OCI-LY3 (cell line): ENCODE measurements around the gene PPP1R1C.
"Not testable (repeated sequence)": the region's sequence is repeated elsewhere in the genome, so short reads cannot be mapped to it uniquely, and the experiment has no call there.

Experiments used
- H2AFZ ChIP-seq: fragments of 200-600, 300-600 bp; shearing (Covaris generic); 2 replicates; pipeline ENCODE4 v1.6.0; 2014; ENCODE audit warnings: antibody characterized with exemption, low read depth, low read length
- H3K27ac ChIP-seq: fragments of 200-600, 300-600 bp; sonication (generic); 2 replicates; pipeline ENCODE4 v1.5.1; 2014; ENCODE audit warnings: mild to moderate bottlenecking, low read length, moderate library complexity, mixed read lengths
- H3K27me3 ChIP-seq: fragments of 200-600, 300-600 bp; sonication (generic); 2 replicates; pipeline ENCODE4 v1.6.1; 2014; ENCODE audit warnings: low read depth, low read length, mixed read lengths
- H3K36me3 ChIP-seq: fragments of 200-600, 300-600 bp; sonication (generic); replicated peaks from 2 replicates; pipeline ENCODE3; 2014; ENCODE audit warnings: low read depth, low read length, mixed read lengths
- H3K4me1 ChIP-seq: fragments of 300-600, 200-600 bp; sonication (generic); 2 replicates; pipeline ENCODE4 v1.6.1; 2014; ENCODE audit warnings: low read length, mixed read lengths
- H3K4me2 ChIP-seq: fragments of 200-600, 300-600 bp; sonication (generic); 2 replicates; pipeline ENCODE4 v1.6.1; 2014; ENCODE audit warnings: low read length, mixed read lengths
- H3K4me3 ChIP-seq: fragments of 300-600, 200-600 bp; sonication (generic); 2 replicates; pipeline ENCODE4 v1.5.1; 2014; ENCODE audit warnings: antibody characterized with exemption, mild to moderate bottlenecking, low read length, moderate library complexity
- H3K79me2 ChIP-seq: fragments of 300-600, 200-600 bp; shearing (Covaris generic); 2 replicates; pipeline ENCODE4 v1.6.1; 2014; ENCODE audit warnings: mild to moderate bottlenecking, low read length, mixed read lengths
- H3K9ac ChIP-seq: fragments of 300-600, 200-600 bp; shearing (Covaris generic); 2 replicates; pipeline ENCODE4 v1.6.0; 2014; ENCODE audit warnings: mild to moderate bottlenecking, low read length, moderate library complexity
- H3K9me3 ChIP-seq: fragments of 200-600, 300-600 bp; shearing (Covaris generic); 2 replicates; pipeline ENCODE4 v1.6.1; 2014; ENCODE audit warnings: low read length, mixed read lengths; ENCODE audit not compliant: insufficient read depth
- H4K20me1 ChIP-seq: fragments of 200-600, 300-600 bp; sonication (generic); 2 replicates; pipeline ENCODE4 v1.6.1; 2016; ENCODE audit warnings: low read length, mixed read lengths; ENCODE audit not compliant: insufficient read depth
- CTCF ChIP-seq: fragments of 200-600, 300-600 bp; sonication (generic); IDR thresholded peaks from 2 replicates; pipeline ENCODE4 v1.5.1; 2014; ENCODE audit warnings: antibody characterized with exemption, low read length, low read depth
- EZH2phosphoT487 ChIP-seq: fragments of 200-600 bp; shearing (Covaris generic); IDR thresholded peaks from 2 replicates; pipeline ENCODE4 v1.6.1; 2018; ENCODE audit warnings: antibody characterized with exemption, mixed run types, low read depth

PPP1R1C gene

GRCh38 chr2:182018218-182018617, 32.6 kb downstream of the PPP1R1C start:
- Histone ChIP-seq H3K9ac (no peak overlapping the region), H3K9me3 (peaks cover 8% of the 10 kb centered on the region; the same call in 1 of the 2 replicates), H3K4me2 (no peak overlapping the region), H3K4me3 (no peak overlapping the region), H4K20me1 (no peaks in the 10 kb centered on the region), H3K27me3 (no peaks in the 10 kb centered on the region), H2AFZ (no peak overlapping the region), H3K36me3 (peaks cover 3% of the 10 kb centered on the region), H3K79me2 (no peaks in the 10 kb centered on the region), H3K27ac (no peak overlapping the region), H3K4me1 (peaks cover 5% of the 10 kb centered on the region)
- TF ChIP-seq CTCF (no peak), EZH2phosphoT487 (no peak)

GRCh38 chr2:182019731-182020130, 34.1 kb downstream of the PPP1R1C start:
- TF ChIP-seq CTCF (no peak), EZH2phosphoT487 (no peak)

GRCh38 chr2:182020286-182021070, 34.8 kb downstream of the PPP1R1C start:
- H3K4me3 ChIP-seq, result no peak overlapping the region
- no peaks in the 10 kb centered on the region for H4K20me1 ChIP-seq
- peaks cover 5% of the 10 kb centered on the region for H3K4me1 ChIP-seq
- H3K9me3 ChIP-seq, result peaks cover 8% of the 10 kb centered on the region; the same call in 1 of the 2 replicates
- no peak overlapping the region for H3K9ac ChIP-seq
- H3K27me3 ChIP-seq, result no peaks in the 10 kb centered on the region
- TF ChIP-seq EZH2phosphoT487 (no peak), CTCF (no peak)
- H3K36me3 ChIP-seq, result no peaks in the 10 kb centered on the region
- no peaks in the 10 kb centered on the region for H3K79me2 ChIP-seq
- no peak overlapping the region for H2AFZ ChIP-seq
- H3K27ac ChIP-seq, result no peak overlapping the region
- no peak overlapping the region for H3K4me2 ChIP-seq

More at GRCh38 chr2:182019731-182020130, 34.1 kb downstream of the PPP1R1C start:
- H3K4me3 ChIP-seq, result no peak overlapping the region
- no peak overlapping the region for H3K4me2 ChIP-seq
- H2AFZ ChIP-seq, result no peak overlapping the region
- no peaks in the 10 kb centered on the region for H3K36me3 ChIP-seq
- no peak overlapping the region for H3K27ac ChIP-seq
- no peaks in the 10 kb centered on the region for H4K20me1 ChIP-seq
- H3K9me3 ChIP-seq, result peaks cover 8% of the 10 kb centered on the region; the same call in 1 of the 2 replicates
- H3K9ac ChIP-seq, result no peak overlapping the region
- peaks cover 5% of the 10 kb centered on the region for H3K4me1 ChIP-seq
- no peaks in the 10 kb centered on the region for H3K27me3 ChIP-seq
- no peaks in the 10 kb centered on the region for H3K79me2 ChIP-seq

GRCh38 chr2:182023235-182023634, 37.6 kb downstream of the PPP1R1C start:
- no peaks in the 10 kb centered on the region for H3K79me2 ChIP-seq
- TF ChIP-seq CTCF, result no peak
- no peak for TF ChIP-seq EZH2phosphoT487
- no peak overlapping the region for H3K27ac ChIP-seq
- H3K36me3 ChIP-seq, result no peaks in the 10 kb centered on the region
- no peaks in the 10 kb centered on the region for H4K20me1 ChIP-seq
- H3K4me2 ChIP-seq, result no peak overlapping the region
- peaks cover 8% of the 10 kb centered on the region; the same call in 1 of the 2 replicates for H3K9me3 ChIP-seq
- H3K4me3 ChIP-seq, result no peak overlapping the region
- no peak overlapping the region for H3K9ac ChIP-seq
- H3K27me3 ChIP-seq, result no peaks in the 10 kb centered on the region
- no peak overlapping the region for H2AFZ ChIP-seq
- H3K4me1 ChIP-seq, result peaks cover 5% of the 10 kb centered on the region

- not testable (repeated sequence) for H3K9ac ChIP-seq, H2AFZ ChIP-seq, H3K4me3 ChIP-seq, H3K79me2 ChIP-seq, H3K9me3 ChIP-seq, H3K4me2 ChIP-seq, H3K4me1 ChIP-seq, H4K20me1 ChIP-seq, H3K36me3 ChIP-seq, H3K27me3 ChIP-seq, H3K27ac ChIP-seq
Measured at GRCh38 chr2:182030875-182031274, 45.2 kb downstream of the PPP1R1C start.
